A375 (cell line): ENCODE measurements around the gene LRIG2. TPM values are rescaled to one million over a fixed set of nuclear protein-coding genes. Genes with fewer than 3 reads are reported as not detected.

Experiments
- total RNA-seq: library from RNA; depleted of rRNA; stranded (reverse); fragments of >200 nt; shearing (Covaris generic); gene quantifications from 2 replicates; pipeline ENCODE4 v1.2.3, GENCODE V29; 2014; rRNA removed

LRIG2 gene, protein sequence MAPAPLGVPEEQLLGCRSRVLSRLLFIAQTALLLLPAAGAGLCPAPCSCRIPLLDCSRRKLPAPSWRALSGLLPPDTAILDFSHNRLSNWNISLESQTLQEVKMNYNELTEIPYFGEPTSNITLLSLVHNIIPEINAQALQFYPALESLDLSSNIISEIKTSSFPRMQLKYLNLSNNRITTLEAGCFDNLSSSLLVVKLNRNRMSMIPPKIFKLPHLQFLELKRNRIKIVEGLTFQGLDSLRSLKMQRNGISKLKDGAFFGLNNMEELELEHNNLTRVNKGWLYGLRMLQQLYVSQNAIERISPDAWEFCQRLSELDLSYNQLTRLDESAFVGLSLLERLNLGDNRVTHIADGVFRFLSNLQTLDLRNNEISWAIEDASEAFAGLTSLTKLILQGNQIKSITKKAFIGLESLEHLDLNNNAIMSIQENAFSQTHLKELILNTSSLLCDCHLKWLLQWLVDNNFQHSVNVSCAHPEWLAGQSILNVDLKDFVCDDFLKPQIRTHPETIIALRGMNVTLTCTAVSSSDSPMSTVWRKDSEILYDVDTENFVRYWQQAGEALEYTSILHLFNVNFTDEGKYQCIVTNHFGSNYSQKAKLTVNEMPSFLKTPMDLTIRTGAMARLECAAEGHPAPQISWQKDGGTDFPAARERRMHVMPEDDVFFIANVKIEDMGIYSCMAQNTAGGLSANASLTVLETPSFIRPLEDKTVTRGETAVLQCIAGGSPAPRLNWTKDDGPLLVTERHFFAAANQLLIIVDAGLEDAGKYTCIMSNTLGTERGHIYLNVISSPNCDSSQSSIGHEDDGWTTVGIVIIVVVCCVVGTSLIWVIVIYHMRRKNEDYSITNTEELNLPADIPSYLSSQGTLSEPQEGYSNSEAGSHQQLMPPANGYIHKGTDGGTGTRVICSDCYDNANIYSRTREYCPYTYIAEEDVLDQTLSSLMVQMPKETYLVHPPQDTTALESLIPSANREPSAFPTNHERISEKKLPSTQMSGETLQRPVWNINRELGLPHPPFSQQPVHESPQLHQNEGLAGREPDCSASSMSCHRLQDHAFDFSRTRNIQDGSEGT
- 4.4 and 4.9 TPM in 2 replicates for total RNA-seq

DNA sequence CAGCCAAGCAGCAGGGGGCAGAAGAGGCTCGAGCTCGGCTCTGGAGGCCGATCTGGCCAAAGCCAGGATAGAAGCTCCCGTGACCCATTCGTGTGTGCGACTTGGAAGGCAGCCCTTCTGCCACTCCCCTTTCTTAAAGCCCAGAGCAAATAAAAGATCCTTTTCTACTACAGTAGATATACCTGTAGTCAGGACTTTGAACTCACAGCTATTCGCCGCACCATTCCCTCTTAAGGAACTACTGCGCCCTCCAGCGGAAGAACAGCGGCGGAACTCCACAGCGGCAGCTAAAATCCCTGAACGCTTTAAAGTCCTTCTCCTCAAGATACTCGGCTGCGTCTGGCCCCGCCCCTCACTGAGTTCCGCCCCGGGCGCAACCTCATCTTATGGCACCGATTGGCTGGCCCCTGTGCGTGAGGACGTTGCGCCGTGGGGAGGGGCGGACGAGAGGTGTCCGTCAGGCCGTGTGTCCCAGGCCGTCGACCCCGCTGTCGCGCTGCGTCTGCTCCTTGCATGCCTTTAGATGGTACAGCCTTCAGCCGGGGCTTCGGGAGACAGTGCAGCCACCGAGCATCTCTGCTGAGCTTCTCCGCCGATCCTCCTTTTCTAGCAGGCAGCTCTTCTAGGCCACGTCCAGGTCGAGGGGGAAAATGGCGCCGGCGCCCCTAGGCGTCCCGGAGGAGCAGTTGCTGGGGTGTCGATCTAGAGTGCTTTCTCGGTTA, at the start of gene LRIG2:
Gene LRIG2, plus strand, starts transcription at position 442 of the 722 bp plus-strand sequence. Its CDS starts 209 bp downstream, at position 651.

Other genes with a start within 250 kb of the LRIG2 start
- 97.5 and 101 TPM in 2 replicates for gene SLC16A1, start 117.0 kb upstream of the LRIG2 start, total RNA-seq